Bronchus fibroblast of lung (primary cell): ENCODE data around the gene CAPN11. TPM values are rescaled to one million over a fixed set of nuclear protein-coding genes. Genes with fewer than 3 reads are reported as not detected.

Experiments
- total RNA-seq: library from RNA; depleted of rRNA; stranded (reverse); fragments of >200 nt; gene quantifications from 2 replicates; pipeline ENCODE4 v1.2.3, GENCODE V29; 2015

The CAPN11 gene
- total RNA-seq: not detected in 2 replicates

DNA sequence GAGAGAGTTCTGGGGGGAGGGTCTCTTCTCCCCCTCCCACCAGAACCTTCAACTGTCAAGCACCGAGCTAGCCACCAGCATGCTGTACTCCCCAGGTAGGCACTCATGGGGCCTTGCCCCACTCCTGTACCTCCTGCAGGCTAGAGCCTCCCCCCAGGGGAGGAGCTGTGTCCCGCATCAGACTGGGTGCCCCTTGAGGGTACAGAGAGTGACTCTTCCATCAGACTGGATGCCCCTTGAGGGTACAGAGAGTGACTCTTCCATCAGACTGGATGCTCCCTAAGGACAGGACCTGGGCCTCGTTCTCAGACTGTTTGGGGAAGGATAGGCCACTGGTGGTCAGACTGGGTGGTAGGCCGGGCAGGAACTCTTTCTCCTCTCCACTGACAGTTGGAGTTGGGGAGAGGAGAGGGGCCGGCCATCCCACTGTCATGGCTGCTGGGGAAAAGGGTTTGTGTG, at the start of gene CAPN11:
CAPN11 (plus strand) TSS at position 51 of the 459 bp plus-strand sequence; CDS start at position 80, 29 bp downstream.

DNA sequence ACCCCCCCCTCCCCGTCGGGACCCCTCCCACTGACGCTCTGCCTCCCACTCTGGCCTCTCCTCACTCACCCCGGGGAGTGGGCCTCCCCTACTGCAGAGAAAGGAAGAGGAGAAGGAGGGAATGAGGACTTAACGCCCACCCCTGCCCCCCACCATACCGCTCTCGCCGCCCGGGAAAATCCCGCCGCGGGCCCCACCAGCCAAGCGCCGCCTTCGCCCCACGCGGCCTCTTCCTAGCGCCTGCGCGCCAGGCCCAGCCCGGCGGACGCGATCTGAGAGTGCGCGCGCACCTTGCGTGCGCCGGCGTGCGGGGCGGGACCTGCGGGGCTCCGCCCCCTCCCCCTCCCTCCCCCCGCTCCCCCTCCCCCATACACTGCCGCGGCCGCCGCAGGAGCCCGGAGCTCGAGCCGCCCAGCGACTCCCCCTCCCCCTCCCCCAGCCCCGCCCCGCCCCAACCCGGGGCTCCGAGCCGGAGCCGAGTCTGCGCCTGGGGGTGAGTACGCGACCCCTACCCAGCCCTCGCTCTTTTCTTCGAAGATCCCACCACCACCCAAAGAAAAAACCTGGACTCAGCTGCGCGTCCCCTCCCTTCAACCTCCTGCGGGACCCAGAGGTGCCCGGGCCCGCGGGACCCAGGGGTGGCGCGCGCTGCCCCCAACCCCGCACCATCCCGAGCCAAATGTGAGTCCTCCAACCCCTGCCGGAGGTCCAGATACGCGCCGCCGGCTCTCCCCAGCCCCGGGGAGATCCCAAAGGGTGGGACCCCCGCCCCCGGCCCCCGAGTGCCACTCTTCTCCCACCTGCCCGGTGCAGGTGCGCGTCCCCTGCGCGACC, 31.2 kb upstream of the CAPN11 start, which contains the start of the genes MRPL14 and TMEM63B:
MRPL14 (minus strand) TSS at position 267 of the 834 bp plus-strand sequence. CDS start 10,841 bp downstream, outside the sequence.
TMEM63B (plus strand) TSS at position 369 of the 834 bp plus-strand sequence. CDS start 7,031 bp downstream, outside the sequence.

DNA sequence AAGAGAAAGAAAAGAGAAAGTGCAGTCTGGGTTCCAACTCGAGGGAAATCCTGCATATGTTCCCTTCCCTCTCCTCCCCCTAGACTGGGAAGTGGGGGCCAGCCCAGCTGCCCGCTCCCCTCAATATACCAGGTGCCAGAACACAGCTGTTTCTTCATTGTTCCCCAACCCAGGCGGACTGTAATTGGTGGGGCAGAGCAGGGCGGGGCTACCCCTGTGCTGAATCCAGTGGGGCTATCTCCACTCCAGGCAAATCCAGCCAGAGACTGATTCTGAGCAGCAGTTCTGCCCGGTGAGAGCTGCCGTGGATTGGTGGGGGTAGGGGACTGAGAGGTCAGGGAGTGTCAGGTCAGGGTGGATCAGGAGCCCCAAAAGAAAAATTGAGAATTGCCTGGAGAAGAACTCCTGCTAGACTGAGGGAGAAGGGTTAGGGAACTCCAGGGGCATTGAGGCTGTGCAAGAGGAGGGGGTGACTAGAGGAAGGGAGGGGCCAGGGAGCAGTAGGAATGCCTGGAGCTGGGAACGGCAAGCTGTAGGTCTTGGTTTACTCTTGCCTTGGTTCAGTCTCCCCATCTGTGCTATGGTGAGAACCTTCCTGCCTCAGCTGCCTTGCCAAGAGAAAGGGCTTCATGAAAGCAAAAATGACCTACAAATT, 58.2 kb downstream of the CAPN11 start, which contains the start of gene MYMX:
MYMX (plus strand) TSS at position 250 of the 655 bp plus-strand sequence. CDS start 546 bp downstream, outside the sequence.

DNA sequence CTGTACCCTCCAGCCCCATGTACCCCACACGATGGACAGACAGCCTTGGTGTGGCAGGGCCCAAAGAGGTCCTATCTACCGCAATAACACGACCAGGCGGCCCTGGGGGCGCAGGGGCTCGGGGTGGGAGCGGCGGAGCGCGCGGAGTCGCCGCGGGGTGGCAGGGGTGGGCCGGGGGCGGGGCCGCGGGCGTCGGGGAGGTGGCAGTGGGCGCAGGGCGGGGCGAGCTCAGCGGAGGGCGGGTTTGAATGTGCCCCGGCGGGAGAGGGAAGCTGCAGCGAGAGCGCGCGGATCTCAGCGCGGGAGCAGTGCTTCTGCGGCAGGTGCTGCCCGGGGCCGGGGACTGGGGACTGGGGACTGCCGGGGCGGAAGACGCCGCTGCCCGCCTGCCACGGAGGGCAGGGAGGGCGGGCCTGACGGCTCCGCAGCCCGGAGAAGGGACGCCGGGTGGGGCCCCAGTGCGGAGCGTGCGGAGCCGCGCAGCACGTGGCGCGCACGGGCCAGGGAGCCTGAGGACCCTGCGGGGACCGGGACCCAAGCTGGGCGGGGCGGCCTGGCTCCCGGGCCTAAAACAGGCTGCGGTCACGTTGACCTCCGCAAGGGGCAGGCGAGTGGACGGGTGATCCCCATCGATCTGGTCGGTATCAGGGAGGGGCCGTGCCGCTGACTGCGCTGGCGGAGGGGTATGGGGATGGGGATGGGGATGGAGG, 64.9 kb downstream of the CAPN11 start, which contains the start of gene SLC29A1:
SLC29A1 (plus strand) TSS at position 277 of the 710 bp plus-strand sequence. CDS start 3,719 bp downstream, outside the sequence.

Other genes starting within 250 kb of the CAPN11 start
- 63.8 and 65.4 TPM in 2 replicates for gene MRPL14, start 31.4 kb upstream of the CAPN11 start, total RNA-seq
- 16.5 and 18.8 TPM in 2 replicates for gene TMEM63B, start 31.3 kb upstream of the CAPN11 start, total RNA-seq
- gene MYMX, start 58.1 kb downstream of the CAPN11 start, total RNA-seq: not detected in 2 replicates
- gene SLC29A1, start 64.8 kb downstream of the CAPN11 start, total RNA-seq: 23.4 and 26.0 TPM in 2 replicates
- 935 and 976 TPM in 2 replicates for gene HSP90AB1, start 88.3 kb downstream of the CAPN11 start, total RNA-seq
- 85.9 and 88.7 TPM in 2 replicates for gene SLC35B2, start 98.7 kb downstream of the CAPN11 start, total RNA-seq
- 10.6 and 17.0 TPM in 2 replicates for gene NFKBIE, start 106.7 kb downstream of the CAPN11 start, total RNA-seq
- gene TMEM151B, start 111.6 kb downstream of the CAPN11 start, total RNA-seq: under 0.01 TPM in 1 of 2 replicates, not detected in the other
- gene AARS2, start 154.5 kb downstream of the CAPN11 start, total RNA-seq: 17.0 and 18.1 TPM in 2 replicates
- not detected in 2 replicates for gene SPATS1, start 183.8 kb downstream of the CAPN11 start, total RNA-seq
- gene CDC5L, start 228.9 kb downstream of the CAPN11 start, total RNA-seq: 13.2 and 17.7 TPM in 2 replicates